Measurements from ENCODE around the gene MEDAG. TPM values are rescaled to one million over a fixed set of nuclear protein-coding genes. Genes with fewer than 3 reads are reported as not detected.

Gene MEDAG
- total RNA-seq, 2 experiments from 2014 or later: not detected

DNA sequence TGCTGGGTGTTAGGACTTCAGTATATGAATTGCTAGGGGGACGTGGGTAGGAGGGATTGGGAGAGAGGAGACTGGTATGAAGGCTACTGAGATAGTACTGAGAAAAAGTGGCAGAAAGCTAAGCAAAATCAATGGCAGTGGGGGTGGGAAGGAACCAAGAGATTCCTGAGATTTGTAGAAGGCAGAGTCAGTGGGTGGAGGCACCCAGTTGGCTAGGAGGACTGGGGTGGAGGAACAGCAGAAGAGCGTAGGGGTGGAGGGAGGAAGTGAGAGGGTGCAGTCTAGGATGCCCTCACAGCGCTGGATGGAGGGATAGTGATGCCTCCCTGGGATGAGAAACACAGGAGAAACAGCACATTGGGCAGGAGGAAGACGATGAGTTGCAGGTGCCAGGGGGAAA, 5.6 kb upstream of the MEDAG start:
- Mint-ChIP-seq H3K27me3 (peaks cover 58% of the 10 kb centered on the region), H3K4me1 (peaks cover 1% of the 10 kb centered on the region), H3K4me3 (no peak overlapping the region), H3K36me3 (ENCODE audit: low read depth) (no peaks in the 10 kb centered on the region), H3K27ac (no peak overlapping the region), H3K9me3 (peaks cover 1% of the 10 kb centered on the region)
- ChIA-PET CTCF (interaction anchor here (1.4 kb wide), 1 partner anchor 12 kb away, joined by 3 read pairs; no protein-coding TSS in a partner anchor), POLR2A (no interaction called here)
- no peak for DNase-seq

DNA sequence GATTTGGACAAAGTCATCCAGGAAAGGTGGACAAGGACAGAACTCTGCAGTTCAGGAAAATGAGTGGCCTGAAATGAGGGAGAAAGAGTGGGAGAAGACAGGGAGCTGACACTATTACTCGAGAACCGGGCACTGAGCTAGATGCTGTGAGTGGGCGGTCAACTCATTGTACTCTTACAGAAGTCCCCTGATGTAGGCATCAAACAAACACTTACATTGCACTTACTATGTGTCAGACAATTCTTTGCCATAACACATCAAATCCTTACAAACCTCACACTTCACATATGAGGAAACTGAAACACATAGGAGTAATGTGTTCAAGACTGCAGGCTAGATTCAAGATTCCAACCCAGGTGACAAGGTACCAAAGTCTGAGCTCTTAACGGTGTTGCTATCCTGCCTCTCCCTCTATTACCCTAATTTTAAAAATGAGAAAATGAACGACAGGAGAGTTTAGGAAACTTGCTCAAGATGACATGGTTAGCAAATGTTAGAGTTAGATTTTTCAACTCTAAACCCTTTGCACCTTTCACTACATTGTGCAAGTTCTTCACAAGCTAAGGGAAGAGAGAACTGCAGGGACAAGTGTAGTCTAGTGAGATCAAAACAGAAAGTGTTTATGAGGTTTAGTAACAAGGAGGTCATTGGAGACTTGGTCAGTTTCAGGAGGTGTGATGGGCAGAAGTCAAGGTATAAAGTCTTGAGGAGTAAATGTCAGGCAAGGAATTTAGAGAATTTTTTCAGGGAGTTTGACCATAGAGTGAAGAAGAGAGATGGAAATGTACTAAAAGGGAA, 4.9 kb upstream of the MEDAG start:
- H3K36me3 Mint-ChIP-seq (ENCODE audit: low read depth): no peaks in the 10 kb centered on the region
- H3K9me3 Mint-ChIP-seq: peaks cover 2% of the 10 kb centered on the region
- H3K4me1 Mint-ChIP-seq: peaks cover 3% of the 10 kb centered on the region
- DNase-seq: no peak
- POLR2A ChIA-PET: no interaction called here
- peaks cover 61% of the 10 kb centered on the region for H3K27me3 Mint-ChIP-seq
- CTCF ChIA-PET: interaction anchor here (1.4 kb wide), 1 partner anchor 11 kb away, joined by 3 read pairs; no protein-coding TSS in a partner anchor
- no peak overlapping the region for H3K27ac Mint-ChIP-seq
- H3K4me3 Mint-ChIP-seq: no peak overlapping the region

DNA sequence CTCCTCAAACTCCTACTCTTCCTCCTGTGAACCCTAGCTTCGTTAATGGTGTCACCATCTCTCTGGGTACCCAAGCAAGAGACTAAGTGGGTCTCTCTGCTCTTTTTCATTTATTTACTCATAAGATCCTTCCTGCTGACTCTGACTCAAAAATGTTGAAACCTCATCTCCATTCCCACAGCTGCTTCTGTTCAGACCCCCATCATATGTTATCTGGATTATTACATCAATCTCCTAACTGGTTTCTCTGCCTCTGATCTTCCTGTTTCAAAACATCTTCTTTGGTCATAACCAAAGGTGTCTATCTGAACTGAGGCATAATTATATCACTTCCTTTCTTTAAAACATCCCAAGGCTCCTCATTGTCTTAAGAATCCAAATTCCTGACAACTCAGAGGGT, 2.0 kb upstream of the MEDAG start:
- H3K36me3 Mint-ChIP-seq (ENCODE audit: low read depth): no peaks in the 10 kb centered on the region
- H3K4me1 Mint-ChIP-seq: peaks cover 15% of the 10 kb centered on the region
- CTCF ChIA-PET: interaction anchor here (0.7 kb wide), 1 partner anchor 9 kb away, joined by 3 read pairs; no protein-coding TSS in a partner anchor
- H3K4me3 Mint-ChIP-seq: no peak overlapping the region
- no peak overlapping the region for H3K27ac Mint-ChIP-seq
- peaks cover 2% of the 10 kb centered on the region for H3K9me3 Mint-ChIP-seq
- POLR2A ChIA-PET: no interaction called here
- no peak for DNase-seq
- H3K27me3 Mint-ChIP-seq: peaks cover 68% of the 10 kb centered on the region

DNA sequence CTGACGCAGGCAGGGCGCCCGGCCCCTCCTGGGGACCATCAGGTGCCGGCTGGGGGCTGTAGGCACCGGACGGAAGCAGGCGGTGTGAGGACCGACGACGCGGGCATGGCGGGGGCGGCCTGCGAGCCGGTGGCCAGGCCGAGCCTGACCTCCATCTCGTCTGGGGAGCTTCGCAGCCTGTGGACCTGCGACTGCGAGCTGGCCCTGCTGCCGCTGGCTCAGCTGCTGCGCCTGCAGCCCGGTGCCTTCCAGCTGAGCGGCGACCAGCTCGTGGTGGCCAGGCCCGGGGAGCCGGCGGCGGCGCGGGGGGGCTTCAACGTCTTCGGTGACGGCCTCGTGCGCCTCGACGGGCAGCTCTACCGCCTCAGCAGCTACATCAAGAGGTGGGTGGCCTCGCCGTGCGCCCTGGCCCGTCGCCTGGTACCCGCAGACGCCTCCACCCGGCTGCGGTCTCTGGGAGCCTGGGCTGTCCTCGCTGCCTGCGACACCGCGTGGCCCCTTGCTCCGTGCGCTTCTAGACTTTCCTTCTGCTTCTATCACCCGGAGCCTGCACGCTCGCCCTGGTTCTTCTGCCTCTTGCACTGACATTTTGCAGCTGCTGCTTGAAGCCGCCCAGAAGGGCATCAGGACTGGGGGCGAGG, 460 bp downstream of the MEDAG start:
- Mint-ChIP-seq H3K27ac (no peak overlapping the region), H3K9me3 (peaks cover 2% of the 10 kb centered on the region), H3K36me3 (ENCODE audit: low read depth) (no peaks in the 10 kb centered on the region), H3K4me3 (no peak overlapping the region), H3K27me3 (peaks cover 69% of the 10 kb centered on the region), H3K4me1 (peaks cover 18% of the 10 kb centered on the region)
- ChIA-PET POLR2A (interaction anchor here (0.7 kb wide), 1 partner anchor 214 kb away, joined by 5 read pairs; no protein-coding TSS in a partner anchor), CTCF (no interaction called here)
- no peak for DNase-seq

DNA sequence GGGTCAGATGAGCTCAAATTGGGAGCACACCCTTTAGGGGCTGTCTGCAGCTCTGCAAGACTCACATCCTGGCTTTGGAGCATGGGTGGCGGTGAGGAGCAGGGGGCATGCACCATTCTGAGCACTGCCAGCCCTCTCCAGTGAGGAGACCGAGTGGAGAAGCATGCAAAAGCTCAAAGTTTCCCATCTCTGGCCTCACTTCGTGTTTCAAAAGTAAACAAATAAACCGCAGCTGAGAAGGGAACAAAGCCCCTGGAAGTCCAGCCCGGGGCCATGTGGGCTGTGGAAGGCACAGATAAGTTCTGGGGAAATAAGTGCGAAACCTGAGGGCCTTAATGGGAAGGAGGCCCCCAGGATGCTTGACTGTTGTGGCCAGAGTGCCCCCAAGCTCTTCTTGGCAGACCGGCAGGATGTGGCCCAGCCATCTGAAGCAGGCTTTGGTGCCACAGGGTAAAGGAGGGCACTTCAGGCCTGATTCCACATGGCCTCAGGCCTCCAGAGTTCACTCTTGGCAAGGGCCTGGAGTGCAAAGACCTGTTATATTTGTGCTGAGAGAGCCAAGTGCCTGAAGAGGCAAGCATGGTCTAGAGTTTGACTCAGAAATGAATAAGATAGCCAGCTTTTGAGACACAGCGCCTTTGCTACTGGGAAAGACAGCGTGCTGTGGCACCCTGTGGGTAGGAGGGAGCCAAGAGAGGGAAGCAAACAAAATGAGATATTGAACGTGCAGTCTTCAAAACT, 1.2 kb downstream of the MEDAG start:
- peaks cover 73% of the 10 kb centered on the region for H3K27me3 Mint-ChIP-seq
- POLR2A ChIA-PET: interaction anchor here (0.7 kb wide), 1 partner anchor 213 kb away, joined by 5 read pairs; no protein-coding TSS in a partner anchor
- H3K4me1 Mint-ChIP-seq: peaks cover 18% of the 10 kb centered on the region
- H3K36me3 Mint-ChIP-seq (ENCODE audit: low read depth): no peaks in the 10 kb centered on the region
- no peak overlapping the region for H3K4me3 Mint-ChIP-seq
- H3K9me3 Mint-ChIP-seq: peaks cover 2% of the 10 kb centered on the region
- no peak overlapping the region for H3K27ac Mint-ChIP-seq
- CTCF ChIA-PET: no interaction called here
- no peak for DNase-seq

DNA sequence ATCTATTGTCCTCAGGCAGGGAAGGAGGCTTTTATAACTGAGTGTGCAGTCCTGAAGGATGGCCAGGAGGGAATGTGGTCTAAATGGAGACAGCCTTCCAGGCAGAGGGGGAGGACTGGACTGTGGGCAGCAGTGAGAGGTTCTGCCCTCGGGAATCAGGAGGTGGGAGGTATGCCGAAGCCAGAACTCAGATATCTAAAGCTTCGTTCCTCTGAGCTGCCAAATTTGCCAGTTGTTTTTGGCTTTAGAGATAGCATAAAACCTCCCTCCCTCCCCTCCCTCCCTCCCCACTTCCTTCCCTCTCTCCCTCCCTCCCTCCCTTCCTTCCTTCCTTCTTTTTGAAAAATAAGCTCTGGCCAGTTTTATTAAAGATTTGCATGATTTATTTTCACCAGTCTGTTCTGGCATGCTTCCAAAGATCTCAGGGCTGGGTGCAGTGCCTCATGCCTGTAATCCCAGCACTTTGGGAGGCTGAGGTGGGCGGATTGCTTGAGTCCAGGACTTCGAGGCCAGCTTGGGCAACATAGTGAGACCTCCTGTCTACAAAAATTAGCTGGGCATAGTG, 2.4 kb downstream of the MEDAG start:
- H3K4me1 Mint-ChIP-seq: peaks cover 18% of the 10 kb centered on the region
- peaks cover 66% of the 10 kb centered on the region for H3K27me3 Mint-ChIP-seq
- no peak overlapping the region for H3K27ac Mint-ChIP-seq
- ChIA-PET CTCF (interaction anchor here (0.9 kb wide), 1 partner anchor 12 kb away, joined by 3 read pairs; no protein-coding TSS in a partner anchor), POLR2A (no interaction called here)
- H3K36me3 Mint-ChIP-seq (ENCODE audit: low read depth): no peaks in the 10 kb centered on the region
- no peak overlapping the region for H3K4me3 Mint-ChIP-seq
- peaks cover 2% of the 10 kb centered on the region for H3K9me3 Mint-ChIP-seq
- no peak for DNase-seq

DNA sequence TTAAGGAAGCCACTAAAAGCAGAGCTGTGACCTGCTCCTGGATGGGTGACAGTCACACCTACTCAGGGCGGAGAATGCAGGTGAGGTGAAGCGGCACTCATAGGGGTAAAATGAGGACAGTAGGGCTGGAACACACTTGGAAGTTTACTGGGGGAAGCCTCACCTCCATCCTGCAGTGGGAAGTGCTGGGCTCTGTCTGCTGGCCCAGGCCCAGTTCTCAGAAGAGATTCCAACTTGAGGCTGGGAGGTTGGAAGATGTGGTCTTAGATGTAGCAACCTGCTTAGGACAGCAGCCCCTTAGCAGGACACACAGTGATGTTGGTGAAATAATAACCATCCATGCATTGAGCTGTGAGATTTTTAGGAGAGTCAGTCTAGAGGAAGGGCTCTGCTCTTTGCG, 4.6 kb downstream of the MEDAG start:
- Mint-ChIP-seq H3K27me3 (peaks cover 56% of the 10 kb centered on the region), H3K4me3 (no peak overlapping the region), H3K36me3 (ENCODE audit: low read depth) (no peaks in the 10 kb centered on the region), H3K27ac (no peak overlapping the region), H3K9me3 (no peaks in the 10 kb centered on the region), H3K4me1 (peaks cover 15% of the 10 kb centered on the region)
- ChIA-PET POLR2A (no interaction called here), CTCF (no interaction called here)
- no peak for DNase-seq

DNA sequence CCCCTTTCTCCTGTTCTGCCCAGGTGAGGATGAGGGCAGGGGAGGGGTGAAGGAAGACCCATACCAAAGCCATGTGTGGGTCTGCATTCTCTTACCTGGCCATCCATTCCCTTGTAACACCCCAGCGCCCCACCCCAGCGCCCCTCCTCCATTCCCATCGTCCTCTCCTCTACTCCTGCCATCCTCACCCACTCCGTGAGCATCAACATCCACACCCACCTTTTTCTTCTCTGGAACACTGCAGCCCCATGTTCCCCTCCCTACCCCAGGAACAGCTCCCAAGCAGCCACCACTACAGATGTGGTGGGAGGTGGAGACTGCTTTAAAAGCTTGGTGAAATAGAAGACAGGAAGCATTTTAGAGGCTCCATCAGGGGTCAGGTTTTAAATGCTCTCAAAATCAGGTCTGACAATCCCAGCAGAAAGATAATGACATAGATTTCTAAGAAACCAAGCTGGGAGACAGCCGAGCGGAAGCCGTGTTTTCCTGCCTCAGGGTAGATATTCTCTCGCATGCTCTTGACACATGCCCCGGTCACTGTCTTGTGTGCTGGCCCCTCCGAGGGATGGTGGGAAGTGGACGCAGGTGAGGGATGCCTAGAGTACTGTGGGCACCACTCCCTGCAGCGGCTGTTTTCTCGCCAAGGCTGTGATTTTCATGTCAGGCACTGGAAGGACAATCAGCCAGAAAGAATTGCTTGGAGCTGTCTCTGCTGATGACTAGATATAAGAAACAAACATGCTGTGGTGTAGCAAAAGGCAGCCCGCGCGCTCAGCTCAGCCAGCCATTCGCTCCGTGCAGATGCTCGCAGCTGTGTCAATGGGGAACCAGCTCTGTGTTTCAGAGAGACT, 9.8 kb downstream of the MEDAG start:
- Mint-ChIP-seq H3K27me3 (peaks cover 49% of the 10 kb centered on the region), H3K4me3 (no peak overlapping the region), H3K9me3 (no peaks in the 10 kb centered on the region), H3K36me3 (ENCODE audit: low read depth) (no peaks in the 10 kb centered on the region), H3K27ac (no peak overlapping the region), H3K4me1 (no peaks in the 10 kb centered on the region)
- ChIA-PET CTCF (interaction anchor here (1.2 kb wide), 1 partner anchor 11 kb away, joined by 3 read pairs; no protein-coding TSS in a partner anchor), POLR2A (no interaction called here)
- DNase-seq: no peak

DNA sequence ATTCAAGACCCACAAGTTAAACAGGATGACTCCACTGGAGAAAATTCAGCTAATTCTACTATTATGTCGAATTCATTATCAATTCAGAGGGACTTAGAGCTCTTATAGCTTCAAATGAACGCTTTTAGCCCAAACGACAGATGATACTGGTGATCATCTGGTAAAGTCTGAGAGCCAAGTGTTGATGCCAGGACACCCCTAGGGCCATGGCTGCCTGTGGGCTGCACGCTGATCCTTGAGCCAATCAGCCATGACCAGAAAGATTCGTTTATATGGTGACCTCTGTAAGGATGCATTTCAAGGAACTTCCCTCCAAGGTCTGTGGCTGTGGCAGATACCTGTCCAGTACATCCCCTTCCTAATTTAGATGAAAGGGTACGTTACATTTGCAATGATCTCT, 10.9 kb downstream of the MEDAG start:
- Mint-ChIP-seq H3K36me3 (ENCODE audit: low read depth) (no peaks in the 10 kb centered on the region), H3K27me3 (peaks cover 46% of the 10 kb centered on the region)

DNA sequence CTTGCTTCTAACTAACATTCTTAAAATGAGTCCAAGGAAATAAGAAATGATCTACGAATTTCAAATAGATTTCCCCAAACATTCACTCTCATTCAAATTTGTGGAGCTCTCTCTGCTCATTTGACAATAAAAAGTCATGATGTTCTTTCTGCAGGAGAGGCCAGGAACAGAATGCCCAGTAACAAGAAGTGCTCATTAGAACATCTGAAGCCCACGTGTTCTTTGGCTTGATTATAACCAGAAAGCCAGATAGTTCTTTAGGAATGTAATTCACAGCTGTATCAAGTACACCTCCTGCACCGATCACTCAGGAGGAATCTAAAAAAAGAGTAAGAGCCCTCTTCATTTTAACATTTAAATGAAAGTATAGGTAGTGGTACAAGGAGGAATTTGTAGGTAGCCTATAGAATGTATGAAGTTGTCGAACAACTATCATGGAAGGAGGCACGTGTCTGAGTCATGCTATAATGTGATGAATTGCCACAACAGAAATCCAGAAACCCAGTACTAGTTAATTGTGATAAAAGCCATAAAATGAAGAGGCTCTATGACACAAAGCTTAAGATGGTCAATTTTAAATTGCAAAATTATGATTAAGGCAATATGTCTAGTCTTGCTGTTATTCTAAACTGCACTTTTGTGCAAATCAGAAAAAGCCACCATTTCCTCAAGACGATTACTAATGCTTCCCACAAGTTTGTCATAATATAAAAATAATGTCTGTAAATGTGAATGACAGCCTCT, 12.8 kb downstream of the MEDAG start:
- H3K9me3 Mint-ChIP-seq: no peaks in the 10 kb centered on the region
- ChIA-PET POLR2A (no interaction called here), CTCF (interaction anchor here (1.0 kb wide), 1 partner anchor 63 kb away, joined by 3 read pairs; no protein-coding TSS in a partner anchor)
- H3K27me3 Mint-ChIP-seq: peaks cover 43% of the 10 kb centered on the region
- H3K4me3 Mint-ChIP-seq: no peak overlapping the region
- no peak overlapping the region for H3K27ac Mint-ChIP-seq
- H3K4me1 Mint-ChIP-seq: no peaks in the 10 kb centered on the region
- H3K36me3 Mint-ChIP-seq (ENCODE audit: low read depth): no peaks in the 10 kb centered on the region
- no peak for DNase-seq

More for the DNA sequence above, 10.9 kb downstream of the MEDAG start:
- ChIA-PET CTCF (interaction anchor here (0.5 to 1.2 kb wide), 2 partner anchors 10 to 294 kb away, joined by 3 read pairs; no protein-coding TSS in a partner anchor), POLR2A (no interaction called here)
- no peak overlapping the region for H3K4me3 Mint-ChIP-seq
- no peak for DNase-seq
- H3K27ac Mint-ChIP-seq: no peak overlapping the region
- H3K9me3 Mint-ChIP-seq: no peaks in the 10 kb centered on the region
- H3K4me1 Mint-ChIP-seq: no peaks in the 10 kb centered on the region

DNA sequence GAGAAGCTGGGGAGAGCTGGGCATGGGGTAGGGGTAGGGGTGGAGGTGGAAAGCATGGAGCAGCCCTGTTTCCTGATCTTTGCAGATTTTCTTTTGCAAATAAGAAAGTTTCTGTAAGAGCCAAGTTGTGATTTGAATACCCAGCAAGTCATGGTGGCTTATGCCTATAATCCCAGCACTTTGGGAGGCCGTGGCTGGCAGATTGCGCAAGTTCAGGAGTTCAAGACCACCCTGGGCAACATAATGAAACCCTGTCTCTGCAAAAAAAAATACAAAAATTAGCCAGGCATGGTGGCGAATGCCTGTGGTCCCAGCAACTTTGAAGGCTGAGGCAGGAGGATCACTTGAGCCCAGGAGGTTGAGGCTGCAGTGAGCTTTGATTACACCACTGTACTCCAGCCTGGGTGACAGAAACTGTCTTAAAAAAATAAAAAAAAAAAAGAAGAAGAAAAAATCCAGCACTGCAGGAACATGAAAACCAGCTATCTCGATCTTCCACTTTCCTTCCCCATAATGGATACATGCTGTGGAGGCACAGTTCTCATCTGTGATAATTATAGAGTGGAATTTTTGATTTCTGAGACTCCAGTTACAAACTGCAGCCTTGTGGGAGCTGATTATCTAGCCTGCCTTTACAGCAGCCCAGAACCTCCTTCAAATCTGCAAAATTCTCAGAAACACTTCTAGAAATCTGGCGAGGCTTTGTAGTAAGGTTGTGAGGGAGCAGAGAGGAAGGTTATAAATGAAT, 14.3 kb downstream of the MEDAG start:
- ChIA-PET CTCF (interaction anchor here (0.6 kb wide), 1 partner anchor 383 kb away, joined by 3 read pairs; no protein-coding TSS in a partner anchor), POLR2A (interaction anchor here (0.7 kb wide), 1 partner anchor 65 kb away, joined by 3 read pairs; no protein-coding TSS in a partner anchor)
- Mint-ChIP-seq H3K27ac (no peak overlapping the region), H3K9me3 (no peaks in the 10 kb centered on the region), H3K36me3 (ENCODE audit: low read depth) (no peaks in the 10 kb centered on the region), H3K27me3 (peaks cover 36% of the 10 kb centered on the region), H3K4me1 (peaks cover under 1% of the 10 kb centered on the region), H3K4me3 (no peak overlapping the region)
- DNase-seq: no peak

Data from activated CD4-positive, alpha-beta T cell treated with anti-CD3 and anti-CD28 coated beads, Interleukin-2, amount 10 ng/mL, durations not matched to agents 7 days and 5 days (primary cell).